Peyer's patch (tissue), 4 donors: ENCODE data around the gene LTO1.

Experiments used
- CTCF ChIP-seq, 6 experiments: fragments of 450-650 bp in 4 of 6; fragments of 200-600 bp in 2 of 6; sonication (generic) in 1 of 6; IDR thresholded peaks; one replicate each; pipeline ENCODE4 v1.5.1; 2017 to 2019; ENCODE audit warnings: antibody characterized with exemption in 6 of 6, mild to moderate bottlenecking in 3 of 6, moderate library complexity in 1 of 6
- POLR2A ChIP-seq, 2 donors: fragments of 450-650 bp; IDR thresholded peaks; one replicate each; pipeline ENCODE4 v1.5.1; 2017; ENCODE audit warnings: antibody characterized with exemption in 2 of 2, mild to moderate bottlenecking in 2 of 2, moderate library complexity in 2 of 2

GRCh38 chr11:69659591-69659990 is 15.6 kb downstream of the LTO1 start:
- TF ChIP-seq CTCF (IDR thresholded peaks at IDR 0.05): no peak
- no peak for TF ChIP-seq POLR2A (IDR thresholded peaks at IDR 0.05)
